Endothelial cell of umbilical vein (primary cell): Measurements from ENCODE around the gene ZNF488. TPM values are rescaled to one million over a fixed set of nuclear protein-coding genes. Genes with fewer than 3 reads are reported as not detected.

Experiments used
- BruUV-seq: library from RNA; stranded (reverse); fragments of 400-500 nt; replicated peaks from 2 replicates; lab custom pipeline; 2021; lab: Mats Ljungman, UMichigan
- CTCF ChIA-PET: fragments of 300-600, 350-600 bp; sonication (Branson Sonifier 250); formaldehyde crosslinking; loops from one replicate; lab custom pipeline; 2021; ENCODE audit warnings: antibody characterized with exemption, inconsistent platforms; lab: Charles Lee
- POLR2A ChIA-PET: fragments of 300-600, 350-600 bp; sonication (Branson Sonifier 250); formaldehyde crosslinking; loops from one replicate; lab custom pipeline; 2021; ENCODE audit warnings: antibody characterized with exemption, inconsistent platforms; lab: Charles Lee
- DNase-seq: peaks from one replicate; pipeline ENCODE4 v3.0.0-alpha.2; 2011; ENCODE audit warnings: low read depth, low spot score
- FAIRE-seq: peaks from 2 replicates; lab custom pipeline; 2011; peaks lifted over from hg19 to GRCh38; lab: Jason Lieb, UNC
- H2AFZ ChIP-seq: 2 replicates; pipeline ENCODE4 v1.6.0; 2012; ENCODE audit warnings: low read depth, low read length, control low read depth, inconsistent platforms
- H3K27ac ChIP-seq: 2 replicates; pipeline ENCODE4 v1.5.1; 2011; ENCODE audit warnings: low read depth, mild to moderate bottlenecking, control low read depth, low read length, moderate library complexity; ENCODE audit not compliant: insufficient read depth
- H3K27me3 ChIP-seq, 2 experiments: 2 replicates each; pipeline versions ENCODE4 v1.6.0 to v1.6.1; 2011; ENCODE audit warnings: low read length in 2 of 2, mixed read lengths in 1 of 2; ENCODE audit not compliant: control insufficient read depth in 2 of 2, insufficient read depth in 2 of 2
- H3K36me3 ChIP-seq, 2 experiments: 2 replicates in 1 of 2; 3 replicates in 1 of 2; pipeline ENCODE4 v1.5.1; 2011; ENCODE audit warnings: low read length in 2 of 2, mild to moderate bottlenecking in 1 of 2, moderate library complexity in 1 of 2; ENCODE audit not compliant: control insufficient read depth in 2 of 2, insufficient read depth in 2 of 2; ENCODE audit errors: extremely low read depth in 1 of 2
- H3K4me1 ChIP-seq: 3 replicates; pipeline ENCODE4 v1.5.1; 2011; ENCODE audit warnings: mild to moderate bottlenecking, low read length; ENCODE audit not compliant: control insufficient read depth, insufficient read depth; ENCODE audit errors: extremely low read depth
- H3K4me2 ChIP-seq: 2 replicates; pipeline ENCODE4 v1.6.1; 2011; ENCODE audit warnings: low read length, control low read depth, mixed read lengths; ENCODE audit not compliant: insufficient read depth
- H3K4me3 ChIP-seq, 3 experiments: fragments of 200-600 bp in 1 of 3; sonication (generic), shearing (Covaris generic) in 1 of 3; replicated peaks in 1 of 3; 2 replicates each; pipeline ENCODE4 v1.5.1; 2011 to 2016; ENCODE audit warnings: control low read depth in 3 of 3, low read length in 3 of 3, mild to moderate bottlenecking in 2 of 3, inconsistent platforms in 1 of 3, low read depth in 1 of 3, moderate library complexity in 1 of 3; ENCODE audit not compliant: insufficient read depth in 1 of 3
- H3K79me2 ChIP-seq: 2 replicates; pipeline ENCODE4 v1.6.0; 2012; ENCODE audit warnings: low read length, inconsistent platforms; ENCODE audit not compliant: control insufficient read depth, insufficient read depth
- H3K9ac ChIP-seq: replicated peaks from 2 replicates; pipeline ENCODE3; 2011; ENCODE audit warnings: low read length, control low read depth; ENCODE audit not compliant: insufficient read depth; ENCODE audit errors: extremely low read depth
- H3K9me1 ChIP-seq: replicated peaks from 3 replicates; pipeline ENCODE4 v1.6.0; 2011; ENCODE audit warnings: mild to moderate bottlenecking, low read length; ENCODE audit not compliant: control insufficient read depth, insufficient read depth; ENCODE audit errors: extremely low read depth
- H3K9me3 ChIP-seq: replicated peaks from 2 replicates; pipeline ENCODE4 v1.5.1; 2012; ENCODE audit warnings: low read length, inconsistent platforms; ENCODE audit not compliant: control insufficient read depth, insufficient read depth
- H4K20me1 ChIP-seq: replicated peaks from 2 replicates; pipeline ENCODE3; 2011; ENCODE audit warnings: mild to moderate bottlenecking, low read length; ENCODE audit not compliant: control insufficient read depth, insufficient read depth; ENCODE audit errors: extremely low read depth
- EZH2 ChIP-seq: IDR thresholded peaks from 2 replicates; pipeline ENCODE4 v1.6.1; 2012; ENCODE audit warnings: borderline replicate concordance, low read depth, mild to moderate bottlenecking, moderate library complexity, low read length, inconsistent platforms; ENCODE audit not compliant: severe bottlenecking
- FOS ChIP-seq: IDR thresholded peaks from 2 replicates; pipeline ENCODE4 v1.6.1; 2011; ENCODE audit warnings: mild to moderate bottlenecking, low read length, moderate library complexity, borderline replicate concordance; ENCODE audit not compliant: insufficient read depth
- GATA2 ChIP-seq: IDR thresholded peaks from 2 replicates; pipeline ENCODE4 v1.7.0; 2011; ENCODE audit warnings: low read depth, mild to moderate bottlenecking, moderate library complexity, mixed read lengths, low read length; ENCODE audit not compliant: insufficient read length, insufficient read depth
- JUN ChIP-seq: IDR thresholded peaks from 2 replicates; pipeline ENCODE4 v1.6.1; 2011; ENCODE audit warnings: borderline replicate concordance, low read depth; ENCODE audit not compliant: insufficient read length, insufficient read depth
- MYC ChIP-seq: IDR thresholded peaks from one replicate; pipeline ENCODE4 v1.6.1; 2011; ENCODE audit warnings: mild to moderate bottlenecking, low read depth, low read length
- POLR2A ChIP-seq: IDR thresholded peaks from 2 replicates; pipeline ENCODE4 v1.6.1; 2012; ENCODE audit warnings: low read depth, mild to moderate bottlenecking, control low read depth, low read length
- POLR2AphosphoS5 ChIP-seq: IDR thresholded peaks from 2 replicates; pipeline ENCODE4 v1.6.1; 2012; ENCODE audit warnings: low read depth, mild to moderate bottlenecking, control low read depth, low read length, moderate library complexity; ENCODE audit not compliant: insufficient read depth
- dilution Hi-C: fragments of 300-500 bp; cut with MboI; formaldehyde crosslinking; loops from one replicate; pipeline ENCODE4 v1.15.0; 2019; ENCODE audit warnings: low sequenced_read_pairs; ENCODE audit not compliant: extremely low pct_ligation_motif_present
- intact Hi-C: fragments of 100-400 bp; cut with micrococcal nuclease; formaldehyde crosslinking; loops from one replicate; pipeline ENCODE4 v1.10.0; 2022
- polyA plus RNA-seq, 4 experiments: library from polyadenylated mRNA; depleted of rRNA in 3 of 4; stranded (reverse) in 3 of 4; unstranded in 1 of 4; fragments of >200 nt; gene quantifications; 2 replicates each; pipeline versions ENCODE4 v1.2.1 to v1.2.3, GENCODE V29; 2011 to 2012; ENCODE audit warnings: missing spikeins in 1 of 4
- total RNA-seq: library from RNA; stranded (reverse); gene quantifications from 2 replicates; pipeline ENCODE4 v1.2.3, GENCODE V29; 2021
- TF ChIP-seq, protein P1 (sequence below), 2 donors: IDR thresholded peaks; 1 replicate in 1 of 2; 2 replicates in 1 of 2; pipeline ENCODE4 v1.5.1; 2011; ENCODE audit warnings: low read length in 2 of 2, mild to moderate bottlenecking in 2 of 2, moderate library complexity in 2 of 2, control low read depth in 1 of 2, inconsistent platforms in 1 of 2, low read depth in 1 of 2; ENCODE audit not compliant: insufficient read depth in 1 of 2; ENCODE audit errors: extremely low read depth in 1 of 2
- TF ChIP-seq, protein P2 (sequence below): IDR thresholded peaks from 2 replicates; pipeline ENCODE4 v1.6.1; 2011; ENCODE audit not compliant: insufficient read depth, insufficient read length

ZNF488 gene
- total and polyA plus RNA-seq, 2 donors (not counting 3 experiments of a cell fraction or from before 2014, with no cell fraction given): 0.21 to 0.38 TPM

DNA sequence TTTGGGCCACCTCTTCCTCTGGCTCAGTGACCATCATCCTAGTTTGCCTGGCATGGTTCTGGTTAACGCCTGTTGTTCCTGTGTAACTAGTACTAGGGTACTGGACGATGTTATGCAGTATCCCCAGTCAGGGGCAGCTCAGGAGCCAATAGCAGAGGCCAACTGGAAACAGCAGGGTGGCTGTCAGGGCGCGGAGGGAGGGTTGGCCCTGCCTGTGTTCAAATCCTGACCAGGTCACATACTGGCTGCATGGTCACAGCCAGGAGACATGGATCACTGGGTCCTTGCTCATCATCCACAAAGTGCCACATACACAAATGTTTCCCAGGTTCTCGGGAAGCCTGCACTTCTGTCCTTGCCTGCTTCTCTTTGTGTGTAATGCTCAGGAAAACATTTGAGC is 48.2 kb downstream of the ZNF488 start:
- FAIRE-seq: no peak

More for the DNA sequence above, 48.2 kb downstream of the ZNF488 start:
- Histone ChIP-seq H3K9me1 (no peaks in the 10 kb centered on the region), H2AFZ (no peak overlapping the region), H3K4me1 (no peaks in the 10 kb centered on the region), H3K9ac (no peak overlapping the region), H3K9me3 (no peaks in the 10 kb centered on the region), H3K27ac (no peak overlapping the region), H3K36me3 (no peaks in the 10 kb centered on the region), H3K4me3 (no peak overlapping the region), H3K4me2 (no peak overlapping the region), H3K79me2 (no peaks in the 10 kb centered on the region), H3K27me3 (peaks cover 0 to 8% of the 10 kb centered on the region in 2 experiments), H4K20me1 (no peaks in the 10 kb centered on the region)
- no peak for DNase-seq
- dilution Hi-C loops (no loop called here), intact Hi-C loops (no loop called here)
- CTCF ChIA-PET: no interaction called here
- TF ChIP-seq POLR2A (no peak), MYC (no peak), FOS (no peak), JUN (no peak), POLR2AphosphoS5 (no peak), EZH2 (no peak), GATA2 (no peak)
- TF ChIP-seq, protein P1, sequence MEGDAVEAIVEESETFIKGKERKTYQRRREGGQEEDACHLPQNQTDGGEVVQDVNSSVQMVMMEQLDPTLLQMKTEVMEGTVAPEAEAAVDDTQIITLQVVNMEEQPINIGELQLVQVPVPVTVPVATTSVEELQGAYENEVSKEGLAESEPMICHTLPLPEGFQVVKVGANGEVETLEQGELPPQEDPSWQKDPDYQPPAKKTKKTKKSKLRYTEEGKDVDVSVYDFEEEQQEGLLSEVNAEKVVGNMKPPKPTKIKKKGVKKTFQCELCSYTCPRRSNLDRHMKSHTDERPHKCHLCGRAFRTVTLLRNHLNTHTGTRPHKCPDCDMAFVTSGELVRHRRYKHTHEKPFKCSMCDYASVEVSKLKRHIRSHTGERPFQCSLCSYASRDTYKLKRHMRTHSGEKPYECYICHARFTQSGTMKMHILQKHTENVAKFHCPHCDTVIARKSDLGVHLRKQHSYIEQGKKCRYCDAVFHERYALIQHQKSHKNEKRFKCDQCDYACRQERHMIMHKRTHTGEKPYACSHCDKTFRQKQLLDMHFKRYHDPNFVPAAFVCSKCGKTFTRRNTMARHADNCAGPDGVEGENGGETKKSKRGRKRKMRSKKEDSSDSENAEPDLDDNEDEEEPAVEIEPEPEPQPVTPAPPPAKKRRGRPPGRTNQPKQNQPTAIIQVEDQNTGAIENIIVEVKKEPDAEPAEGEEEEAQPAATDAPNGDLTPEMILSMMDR (IDR thresholded peaks at IDR 0.05; ENCODE audit: extremely low read depth in 1 of 2, insufficient read depth in 1 of 2, low read depth in 1 of 2, low read length in 2 of 2): no peak
- TF ChIP-seq, protein P2, sequence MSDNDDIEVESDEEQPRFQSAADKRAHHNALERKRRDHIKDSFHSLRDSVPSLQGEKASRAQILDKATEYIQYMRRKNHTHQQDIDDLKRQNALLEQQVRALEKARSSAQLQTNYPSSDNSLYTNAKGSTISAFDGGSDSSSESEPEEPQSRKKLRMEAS: no peak
- no TSS peak for BruUV-seq
- POLR2A ChIA-PET: no interaction called here
